Fibroblast of pulmonary artery (primary cell): Measurements from ENCODE around the gene MIGA1.
"Not testable (repeated sequence)": the region's sequence is repeated elsewhere in the genome, so short reads cannot be mapped to it uniquely, and the experiment has no call there.

Experiments
- DNase-seq: peaks from one replicate; pipeline ENCODE4 v3.0.0-alpha.2; 2010; ENCODE audit warnings: low read depth
- H3K4me3 ChIP-seq: replicated peaks from 2 replicates; pipeline ENCODE4 v1.5.1; 2011; ENCODE audit warnings: low read depth, mild to moderate bottlenecking, control low read depth, low read length, moderate library complexity
- TF ChIP-seq, protein P1 (sequence below): IDR thresholded peaks from 2 replicates; pipeline ENCODE4 v1.5.1; 2011; ENCODE audit warnings: mild to moderate bottlenecking, control low read depth, low read length, inconsistent platforms; ENCODE audit errors: missing control alignments

Gene MIGA1, protein sequence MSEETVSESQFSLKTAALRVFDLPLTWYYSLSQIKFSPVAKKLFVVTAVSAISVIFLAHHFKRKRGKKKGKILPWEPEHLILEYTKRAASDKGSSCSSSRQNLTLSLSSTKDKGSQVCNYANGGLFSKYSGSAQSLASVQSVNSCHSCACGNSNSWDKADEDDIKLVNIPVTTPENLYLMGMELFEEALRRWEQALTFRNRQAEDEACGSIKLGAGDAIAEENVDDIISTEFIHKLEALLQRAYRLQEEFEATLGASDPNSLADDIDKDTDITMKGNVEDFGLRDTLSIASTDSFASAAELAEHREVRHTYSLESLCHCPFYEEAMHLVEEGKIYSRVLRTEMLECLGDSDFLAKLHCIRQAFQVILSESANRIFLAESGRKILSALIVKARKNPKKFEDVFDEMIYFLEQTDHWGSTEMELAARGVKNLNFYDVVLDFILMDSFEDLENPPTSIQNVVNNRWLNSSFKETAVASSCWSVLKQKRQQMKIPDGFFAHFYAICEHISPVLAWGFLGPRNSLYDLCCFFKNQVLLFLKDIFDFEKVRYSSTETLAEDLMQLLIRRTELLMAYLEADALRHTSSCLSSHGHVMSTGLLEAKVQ

DNA sequence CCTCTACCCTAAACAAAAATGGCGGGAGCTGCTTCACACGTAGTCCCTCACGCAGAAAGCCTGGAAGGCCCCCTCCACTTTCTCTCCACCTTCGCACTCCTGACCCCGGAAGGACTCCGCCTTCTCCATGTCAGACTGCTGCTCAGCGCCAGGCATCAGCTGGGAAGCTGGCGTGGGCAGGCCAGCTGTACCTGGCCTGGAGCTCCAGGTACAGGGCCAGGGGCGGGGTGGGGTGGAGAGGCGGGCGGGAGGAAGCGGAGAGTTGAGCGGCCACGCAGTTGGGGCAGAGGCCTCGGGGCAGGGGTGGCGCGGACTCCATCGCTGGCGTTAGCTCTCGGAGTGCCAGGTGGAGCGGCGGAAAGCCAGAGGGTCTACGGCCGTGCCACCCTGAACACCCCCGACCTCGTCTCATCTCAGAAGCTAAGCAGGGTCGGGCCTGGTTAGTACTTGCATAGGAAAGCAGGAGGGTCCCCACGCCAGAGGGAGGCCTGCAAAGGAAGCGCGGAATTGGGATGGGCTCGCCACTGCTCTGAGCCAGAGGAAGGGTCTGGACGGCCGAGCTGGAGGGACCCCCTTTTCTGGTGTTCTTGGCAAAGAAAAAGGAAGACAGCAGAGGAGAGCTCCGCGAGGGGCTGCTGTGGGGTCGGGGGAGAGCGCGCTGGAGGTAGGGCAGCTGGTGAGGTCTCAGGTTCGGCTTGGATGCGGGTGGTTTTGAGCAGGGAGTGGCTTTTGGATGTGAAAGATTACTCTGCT lies at the start of gene MIGA1:
MIGA1 (plus strand) TSS at position 121 of the 753 bp plus-strand sequence. CDS start 3,604 bp downstream, outside the sequence.
- H3K4me3 ChIP-seq: peak within 1 kb of the TSS; percentile 90
- TF ChIP-seq, protein P1, sequence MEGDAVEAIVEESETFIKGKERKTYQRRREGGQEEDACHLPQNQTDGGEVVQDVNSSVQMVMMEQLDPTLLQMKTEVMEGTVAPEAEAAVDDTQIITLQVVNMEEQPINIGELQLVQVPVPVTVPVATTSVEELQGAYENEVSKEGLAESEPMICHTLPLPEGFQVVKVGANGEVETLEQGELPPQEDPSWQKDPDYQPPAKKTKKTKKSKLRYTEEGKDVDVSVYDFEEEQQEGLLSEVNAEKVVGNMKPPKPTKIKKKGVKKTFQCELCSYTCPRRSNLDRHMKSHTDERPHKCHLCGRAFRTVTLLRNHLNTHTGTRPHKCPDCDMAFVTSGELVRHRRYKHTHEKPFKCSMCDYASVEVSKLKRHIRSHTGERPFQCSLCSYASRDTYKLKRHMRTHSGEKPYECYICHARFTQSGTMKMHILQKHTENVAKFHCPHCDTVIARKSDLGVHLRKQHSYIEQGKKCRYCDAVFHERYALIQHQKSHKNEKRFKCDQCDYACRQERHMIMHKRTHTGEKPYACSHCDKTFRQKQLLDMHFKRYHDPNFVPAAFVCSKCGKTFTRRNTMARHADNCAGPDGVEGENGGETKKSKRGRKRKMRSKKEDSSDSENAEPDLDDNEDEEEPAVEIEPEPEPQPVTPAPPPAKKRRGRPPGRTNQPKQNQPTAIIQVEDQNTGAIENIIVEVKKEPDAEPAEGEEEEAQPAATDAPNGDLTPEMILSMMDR: no peak
- peak; percentile 92 for DNase-seq

DNA sequence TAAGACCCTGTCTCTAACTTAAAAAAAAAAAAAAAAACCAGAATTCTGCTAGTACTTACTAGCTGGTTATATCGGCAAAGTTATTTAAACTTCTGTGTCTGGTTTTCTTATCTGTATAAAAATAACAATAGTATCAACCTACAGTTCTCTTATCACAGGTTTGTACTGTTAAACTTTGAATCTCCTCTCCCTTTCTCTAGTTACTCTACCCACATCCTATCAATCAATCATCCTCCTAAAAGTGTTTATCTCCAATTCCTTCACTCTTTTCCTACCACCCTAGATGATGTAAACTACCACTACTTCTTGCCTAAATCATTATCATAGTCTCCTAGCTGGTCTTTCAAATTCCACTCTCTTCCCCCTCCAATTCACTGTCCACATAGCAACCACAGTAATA lies 47.4 kb upstream of the MIGA1 start:
- TF ChIP-seq, protein P1: no peak
- no peak for DNase-seq
- no peak overlapping the region for H3K4me3 ChIP-seq

DNA sequence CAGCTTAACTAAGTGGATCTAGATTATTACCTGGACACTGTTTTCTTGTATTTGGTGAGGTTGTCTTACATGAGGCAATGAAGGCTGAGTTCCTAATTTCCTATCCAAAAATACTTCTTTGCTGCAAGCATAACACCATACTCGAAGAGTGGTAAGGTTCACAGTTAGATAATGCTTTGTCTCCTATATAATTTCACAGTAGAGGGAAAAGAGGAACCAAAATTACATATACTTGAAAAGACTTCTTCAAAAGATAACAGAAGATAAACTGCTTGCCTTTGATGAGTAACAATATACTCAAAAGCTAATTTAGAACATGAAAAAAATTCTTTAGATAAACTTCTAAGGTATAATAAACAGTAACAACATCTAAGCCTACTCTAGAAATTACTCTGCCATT lies 40.2 kb upstream of the MIGA1 start:
- DNase-seq: no peak
- TF ChIP-seq, protein P1: no peak
- no peak overlapping the region for H3K4me3 ChIP-seq

DNA sequence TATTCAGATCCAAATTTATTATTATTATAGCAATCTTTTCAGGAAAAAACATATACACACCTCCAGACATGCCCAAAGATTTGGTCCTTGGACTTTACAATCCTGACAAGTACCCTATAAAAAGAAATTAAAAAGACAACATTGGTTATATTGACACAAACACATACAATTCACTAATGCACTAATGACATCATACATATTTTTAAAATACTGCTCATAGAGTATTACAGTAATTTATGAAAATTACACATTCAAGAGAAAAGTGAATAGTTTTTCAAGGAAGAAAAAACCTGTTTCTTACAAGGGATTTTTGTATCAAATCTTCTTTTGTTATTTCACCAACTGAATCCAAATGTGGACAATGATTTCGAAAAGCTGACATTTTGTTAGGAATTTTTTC lies 38.1 kb upstream of the MIGA1 start:
- no peak for DNase-seq
- TF ChIP-seq, protein P1: no peak
- H3K4me3 ChIP-seq: no peak overlapping the region

DNA sequence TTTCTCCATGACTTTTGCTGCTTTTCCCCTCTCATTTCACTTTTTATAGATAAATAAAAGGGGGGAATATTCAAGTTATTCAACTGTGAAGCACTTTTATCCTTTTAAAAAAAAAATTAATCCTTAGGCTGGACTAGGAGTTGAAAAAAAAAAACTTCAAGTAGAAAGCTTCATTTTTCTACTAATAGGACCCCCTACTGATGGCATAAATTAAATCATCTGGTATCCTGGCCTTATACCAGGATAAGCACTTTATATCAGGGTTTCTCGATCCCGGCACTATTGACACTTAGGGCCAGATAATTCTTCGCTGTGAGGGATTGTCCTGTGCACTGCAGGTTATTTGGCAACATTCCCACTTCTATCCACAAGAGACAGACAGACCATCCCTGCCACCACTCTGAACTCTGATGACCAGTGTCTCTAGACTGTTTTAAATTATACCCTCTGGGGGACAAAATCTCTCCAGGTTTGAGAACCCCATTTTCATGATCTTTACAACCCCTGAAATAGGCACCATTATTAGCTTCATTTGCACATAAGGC lies 37.4 kb upstream of the MIGA1 start:
- no peak for DNase-seq
- TF ChIP-seq, protein P1: no peak
- no peak overlapping the region for H3K4me3 ChIP-seq

DNA sequence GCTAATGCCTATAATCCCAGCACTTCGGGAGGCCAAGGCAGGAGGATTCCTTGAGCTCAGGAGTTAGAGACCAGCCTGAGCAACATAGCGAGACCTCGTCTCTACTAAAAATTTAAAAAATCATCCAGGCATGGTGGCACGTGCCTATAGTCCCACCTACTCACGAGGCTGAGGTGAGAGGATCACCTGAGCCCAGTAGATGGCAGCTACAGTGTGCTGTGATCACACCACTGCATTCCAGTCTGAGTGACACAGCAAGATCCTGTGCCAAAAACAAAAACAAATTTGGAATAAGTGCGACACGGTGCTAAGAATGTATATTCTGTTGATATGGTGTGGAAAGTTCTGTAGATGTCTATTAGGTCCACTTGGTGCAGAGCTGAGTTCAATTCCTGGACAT lies 34.9 kb upstream of the MIGA1 start:
- H3K4me3 ChIP-seq: no peak overlapping the region
- TF ChIP-seq, protein P1: no peak
- DNase-seq: no peak

DNA sequence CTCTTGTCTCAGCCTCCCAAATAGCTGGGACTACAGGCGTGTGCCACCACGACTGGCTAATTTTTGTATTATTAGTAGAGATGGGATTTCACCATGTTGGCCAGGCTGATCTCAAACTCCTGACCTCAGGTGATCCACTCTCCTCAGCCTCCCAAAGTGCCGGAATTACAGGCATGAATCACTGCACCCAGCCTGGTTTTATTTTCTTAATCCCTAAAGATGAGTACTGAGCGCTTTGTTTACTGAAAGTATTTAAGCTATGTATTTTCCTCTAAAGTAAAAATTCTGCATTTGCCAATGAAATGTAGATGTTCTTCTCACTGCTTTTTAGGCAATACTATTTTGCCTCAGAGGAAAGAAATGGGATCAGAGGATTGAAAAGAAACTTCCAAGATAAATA lies 30.0 kb upstream of the MIGA1 start:
- not testable (repeated sequence) for H3K4me3 ChIP-seq, DNase-seq
